ENCODE results near the gene PEF1.
A peak's percentile ranks its signal among the peaks of the same experiment; 100 is the strongest.

Gene PEF1

GRCh38 chr1:31644560-31645273 is at the start of gene PEF1:
TSS of gene PEF1 (minus strand) at chr1:31644876. CDS start at chr1:31644864, 12 bp downstream.
- peak; percentile 98 for DNase-seq (ENCODE audit: low spot score)

GRCh38 chr1:31693231-31693630 is 48.6 kb upstream of the PEF1 start:
- DNase-seq (ENCODE audit: low spot score) = no peak

- DNase-seq (ENCODE audit: low spot score) = no peak
Measured at GRCh38 chr1:31691951-31692350, 47.3 kb upstream of the PEF1 start.

GRCh38 chr1:31691446-31691845 is 46.8 kb upstream of the PEF1 start:
- DNase-seq (ENCODE audit: low spot score) = no peak

GRCh38 chr1:31690921-31691320 is 46.2 kb upstream of the PEF1 start:
- no peak for DNase-seq (ENCODE audit: low spot score)

- DNase-seq (ENCODE audit: low spot score) = no peak
Measured at GRCh38 chr1:31689854-31690253, 45.2 kb upstream of the PEF1 start.

- DNase-seq (ENCODE audit: low spot score) = no peak
Measured at GRCh38 chr1:31689379-31689778, 44.7 kb upstream of the PEF1 start.

- DNase-seq (ENCODE audit: low spot score) = no peak
Measured at GRCh38 chr1:31688233-31688918, 43.7 kb upstream of the PEF1 start.

GRCh38 chr1:31687601-31688000 is 42.9 kb upstream of the PEF1 start:
- DNase-seq (ENCODE audit: low spot score) = no peak

- DNase-seq (ENCODE audit: low spot score) = no peak
Measured at GRCh38 chr1:31685795-31686194, 41.1 kb upstream of the PEF1 start.

GRCh38 chr1:31683997-31684396 is 39.3 kb upstream of the PEF1 start:
- peak; percentile 49 for DNase-seq (ENCODE audit: low spot score)

GRCh38 chr1:31681415-31681814 is 36.7 kb upstream of the PEF1 start:
- DNase-seq (ENCODE audit: low spot score) = no peak

- no peak for DNase-seq (ENCODE audit: low spot score)
Measured at GRCh38 chr1:31679676-31680230, 35.1 kb upstream of the PEF1 start.

- DNase-seq (ENCODE audit: low spot score) = no peak
Measured at GRCh38 chr1:31679091-31679490, 34.4 kb upstream of the PEF1 start.

- no peak for DNase-seq (ENCODE audit: low spot score)
Measured at GRCh38 chr1:31678681-31679080, 34.0 kb upstream of the PEF1 start.

- DNase-seq (ENCODE audit: low spot score) = no peak
Measured at GRCh38 chr1:31677949-31678348, 33.3 kb upstream of the PEF1 start.

GRCh38 chr1:31677401-31677800 is 32.7 kb upstream of the PEF1 start:
- DNase-seq (ENCODE audit: low spot score) = no peak

GRCh38 chr1:31675756-31676155 is 31.1 kb upstream of the PEF1 start:
- DNase-seq (ENCODE audit: low spot score) = no peak

- no peak for DNase-seq (ENCODE audit: low spot score)
Measured at GRCh38 chr1:31675161-31675560, 30.5 kb upstream of the PEF1 start.

GRCh38 chr1:31674626-31675025 is 29.9 kb upstream of the PEF1 start:
- DNase-seq (ENCODE audit: low spot score) = no peak

GRCh38 chr1:31673433-31673832 is 28.8 kb upstream of the PEF1 start:
- DNase-seq (ENCODE audit: low spot score) = no peak

- no peak for DNase-seq (ENCODE audit: low spot score)
Measured at GRCh38 chr1:31672986-31673385, 28.3 kb upstream of the PEF1 start.

GRCh38 chr1:31671561-31672201 is 27.0 kb upstream of the PEF1 start:
- DNase-seq (ENCODE audit: low spot score) = no peak
